Neural cell (in vitro differentiated cells): Measurements from ENCODE around the gene SHC1. TPM values are rescaled to one million over a fixed set of nuclear protein-coding genes. Genes with fewer than 3 reads are reported as not detected.

Experiments used
- H2AFZ ChIP-seq: fragments of 200-600, 300-800 bp; sonication (generic), shearing (Covaris generic); 2 replicates; pipeline ENCODE4 v1.6.0; 2014; ENCODE audit warnings: low read depth, mild to moderate bottlenecking, antibody characterized with exemption, low read length, moderate library complexity
- H3F3A ChIP-seq: fragments of 200-600 bp; shearing (Covaris generic); 2 replicates; pipeline ENCODE4 v1.6.1; 2016; ENCODE audit warnings: mild to moderate bottlenecking, moderate library complexity, mixed read lengths, antibody characterized with exemption, low read length; ENCODE audit not compliant: insufficient read depth, poor library complexity, severe bottlenecking
- H3K27ac ChIP-seq: fragments of 200-600, 300-800 bp; sonication (generic), shearing (Covaris generic); 2 replicates; pipeline ENCODE4 v1.5.1; 2014; ENCODE audit warnings: mild to moderate bottlenecking, low read length, moderate library complexity
- H3K27me3 ChIP-seq: fragments of 300-800, 200-600 bp; sonication (generic), shearing (Covaris generic); 2 replicates; pipeline ENCODE4 v1.6.0; 2014; ENCODE audit warnings: mild to moderate bottlenecking, low read depth, low read length, moderate library complexity; ENCODE audit not compliant: insufficient read depth
- H3K36me3 ChIP-seq: fragments of 300-800, 200-600 bp; sonication (generic), shearing (Covaris generic); 2 replicates; pipeline ENCODE4 v1.5.1; 2014; ENCODE audit warnings: mild to moderate bottlenecking, antibody characterized with exemption, low read length, moderate library complexity; ENCODE audit not compliant: insufficient read depth
- H3K4me2 ChIP-seq: fragments of 300-800, 200-600 bp; sonication (generic), shearing (Covaris generic); 2 replicates; pipeline ENCODE4 v1.6.0; 2014; ENCODE audit warnings: mild to moderate bottlenecking, low read length
- H3K4me3 ChIP-seq: fragments of 300-800, 200-600 bp; sonication (generic), shearing (Covaris generic); 2 replicates; pipeline ENCODE4 v1.5.1; 2014; ENCODE audit warnings: mild to moderate bottlenecking, low read length, moderate library complexity
- H3K79me2 ChIP-seq: fragments of 200-600 bp; shearing (Covaris generic); replicated peaks from 2 replicates; pipeline ENCODE4 v1.6.0; 2014; ENCODE audit warnings: mild to moderate bottlenecking, low read length, moderate library complexity; ENCODE audit not compliant: insufficient read depth
- H3K9ac ChIP-seq: fragments of 300-800, 200-600 bp; sonication (generic), shearing (Covaris generic); 2 replicates; pipeline ENCODE4 v1.6.1; 2016; ENCODE audit warnings: mild to moderate bottlenecking, low read length, mixed read lengths
- H3K9me2 ChIP-seq: fragments of 200-600 bp; shearing (Covaris generic); 2 replicates; pipeline ENCODE4 v1.6.1; 2016; ENCODE audit warnings: mild to moderate bottlenecking, low read length, mixed read lengths; ENCODE audit not compliant: insufficient read depth
- H3K9me3 ChIP-seq: fragments of 200-600, 300-800 bp; sonication (generic), shearing (Covaris generic); 2 replicates; pipeline ENCODE4 v1.6.1; 2016; ENCODE audit warnings: mild to moderate bottlenecking, mixed run types, low read length, moderate library complexity, mixed read lengths
- H4K20me1 ChIP-seq: fragments of 200-600 bp; shearing (Covaris generic); 2 replicates; pipeline ENCODE4 v1.6.1; 2016; ENCODE audit warnings: mild to moderate bottlenecking, mixed run types; ENCODE audit not compliant: insufficient read depth
- CTCF ChIP-seq: fragments of 450-650 bp; IDR thresholded peaks from 2 replicates; pipeline ENCODE4 v1.5.1; 2014; ENCODE audit warnings: antibody characterized with exemption, mild to moderate bottlenecking, moderate library complexity; ENCODE audit not compliant: poor library complexity, severe bottlenecking
- EP300 ChIP-seq: fragments of 450-650 bp; conservative IDR thresholded peaks from 2 replicates; pipeline ENCODE4 v1.6.1; 2014; ENCODE audit warnings: antibody characterized with exemption, mild to moderate bottlenecking, moderate library complexity; ENCODE audit not compliant: poor library complexity, severe bottlenecking
- EZH2 ChIP-seq: fragments of 200-600, 300-800 bp; shearing (Covaris generic), sonication (generic); IDR thresholded peaks from 2 replicates; pipeline ENCODE4 v1.6.1; 2014; ENCODE audit warnings: antibody characterized with exemption, low read length, borderline replicate concordance, mild to moderate bottlenecking; ENCODE audit not compliant: insufficient read depth, poor library complexity, severe bottlenecking
- MXI1 ChIP-seq: fragments of 450-650 bp; conservative IDR thresholded peaks from 2 replicates; pipeline ENCODE4 v1.6.1; 2014; ENCODE audit warnings: antibody characterized with exemption, mild to moderate bottlenecking; ENCODE audit not compliant: poor library complexity, severe bottlenecking
- POLR2AphosphoS5 ChIP-seq: IDR thresholded peaks from 2 replicates; pipeline ENCODE4 v1.6.1; 2012
- RAD21 ChIP-seq: fragments of 450-650 bp; conservative IDR thresholded peaks from 2 replicates; pipeline ENCODE4 v1.6.1; 2014; ENCODE audit warnings: antibody characterized with exemption, mild to moderate bottlenecking, moderate library complexity
- SMC3 ChIP-seq: fragments of 450-650 bp; conservative IDR thresholded peaks from 2 replicates; pipeline ENCODE4 v1.6.1; 2014; ENCODE audit warnings: antibody characterized with exemption, mild to moderate bottlenecking, moderate library complexity; ENCODE audit not compliant: poor library complexity
- TAF1 ChIP-seq: IDR thresholded peaks from 2 replicates; pipeline ENCODE4 v1.6.1; 2012; ENCODE audit warnings: low read depth
- polyA plus RNA-seq: library from polyadenylated mRNA; depleted of rRNA; stranded (reverse); fragments of >200 nt; gene quantifications from 2 replicates; pipeline ENCODE4 v1.2.3, GENCODE V29; 2014
- TF ChIP-seq, protein P1 (sequence below): IDR thresholded peaks from 2 replicates; pipeline ENCODE4 v1.6.1; 2012; ENCODE audit warnings: borderline replicate concordance

The SHC1 gene
- polyA plus RNA-seq, 1 donor from 2014 or later: 9.5 TPM

DNA sequence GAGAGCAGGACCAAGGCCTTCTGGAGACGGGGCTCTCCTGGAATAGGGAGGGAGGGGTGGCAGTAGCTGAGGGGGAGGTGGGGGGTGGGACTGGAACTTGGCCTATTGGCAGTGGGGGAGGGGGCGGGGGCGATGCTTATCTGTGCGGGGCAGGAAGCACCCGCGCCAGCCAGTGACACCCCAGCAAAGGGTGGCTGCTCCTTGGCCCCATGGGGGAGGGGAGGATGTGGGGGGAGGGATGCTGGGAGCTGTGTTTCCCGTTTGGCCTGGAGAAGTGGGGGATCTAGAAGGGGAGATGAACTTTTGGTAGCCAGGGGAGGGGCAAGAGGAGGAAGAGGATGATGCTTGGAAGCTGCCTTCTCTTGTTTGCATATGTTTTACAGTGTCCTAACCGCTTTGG lies 43.1 kb upstream of the SHC1 start:
- Histone ChIP-seq H3K27me3 (no peaks in the 10 kb centered on the region), H3K9me3 (no peaks in the 10 kb centered on the region), H2AFZ (no peak overlapping the region), H3F3A (no peaks in the 10 kb centered on the region), H3K4me3 (no peak overlapping the region), H3K27ac (no peak overlapping the region), H4K20me1 (no peaks in the 10 kb centered on the region), H3K4me2 (no peak overlapping the region), H3K79me2 (no peaks in the 10 kb centered on the region), H3K9ac (no peak overlapping the region), H3K9me2 (no peaks in the 10 kb centered on the region), H3K36me3 (no peaks in the 10 kb centered on the region)
- TF ChIP-seq EP300: no peak
- no peak for TF ChIP-seq POLR2AphosphoS5
- TF ChIP-seq RAD21: no peak
- TF ChIP-seq CTCF: no peak
- TF ChIP-seq, protein P1, sequence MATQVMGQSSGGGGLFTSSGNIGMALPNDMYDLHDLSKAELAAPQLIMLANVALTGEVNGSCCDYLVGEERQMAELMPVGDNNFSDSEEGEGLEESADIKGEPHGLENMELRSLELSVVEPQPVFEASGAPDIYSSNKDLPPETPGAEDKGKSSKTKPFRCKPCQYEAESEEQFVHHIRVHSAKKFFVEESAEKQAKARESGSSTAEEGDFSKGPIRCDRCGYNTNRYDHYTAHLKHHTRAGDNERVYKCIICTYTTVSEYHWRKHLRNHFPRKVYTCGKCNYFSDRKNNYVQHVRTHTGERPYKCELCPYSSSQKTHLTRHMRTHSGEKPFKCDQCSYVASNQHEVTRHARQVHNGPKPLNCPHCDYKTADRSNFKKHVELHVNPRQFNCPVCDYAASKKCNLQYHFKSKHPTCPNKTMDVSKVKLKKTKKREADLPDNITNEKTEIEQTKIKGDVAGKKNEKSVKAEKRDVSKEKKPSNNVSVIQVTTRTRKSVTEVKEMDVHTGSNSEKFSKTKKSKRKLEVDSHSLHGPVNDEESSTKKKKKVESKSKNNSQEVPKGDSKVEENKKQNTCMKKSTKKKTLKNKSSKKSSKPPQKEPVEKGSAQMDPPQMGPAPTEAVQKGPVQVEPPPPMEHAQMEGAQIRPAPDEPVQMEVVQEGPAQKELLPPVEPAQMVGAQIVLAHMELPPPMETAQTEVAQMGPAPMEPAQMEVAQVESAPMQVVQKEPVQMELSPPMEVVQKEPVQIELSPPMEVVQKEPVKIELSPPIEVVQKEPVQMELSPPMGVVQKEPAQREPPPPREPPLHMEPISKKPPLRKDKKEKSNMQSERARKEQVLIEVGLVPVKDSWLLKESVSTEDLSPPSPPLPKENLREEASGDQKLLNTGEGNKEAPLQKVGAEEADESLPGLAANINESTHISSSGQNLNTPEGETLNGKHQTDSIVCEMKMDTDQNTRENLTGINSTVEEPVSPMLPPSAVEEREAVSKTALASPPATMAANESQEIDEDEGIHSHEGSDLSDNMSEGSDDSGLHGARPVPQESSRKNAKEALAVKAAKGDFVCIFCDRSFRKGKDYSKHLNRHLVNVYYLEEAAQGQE: no peak
- no peak for TF ChIP-seq SMC3
- no peak for TF ChIP-seq MXI1
- no peak for TF ChIP-seq EZH2
- TF ChIP-seq TAF1: no peak

DNA sequence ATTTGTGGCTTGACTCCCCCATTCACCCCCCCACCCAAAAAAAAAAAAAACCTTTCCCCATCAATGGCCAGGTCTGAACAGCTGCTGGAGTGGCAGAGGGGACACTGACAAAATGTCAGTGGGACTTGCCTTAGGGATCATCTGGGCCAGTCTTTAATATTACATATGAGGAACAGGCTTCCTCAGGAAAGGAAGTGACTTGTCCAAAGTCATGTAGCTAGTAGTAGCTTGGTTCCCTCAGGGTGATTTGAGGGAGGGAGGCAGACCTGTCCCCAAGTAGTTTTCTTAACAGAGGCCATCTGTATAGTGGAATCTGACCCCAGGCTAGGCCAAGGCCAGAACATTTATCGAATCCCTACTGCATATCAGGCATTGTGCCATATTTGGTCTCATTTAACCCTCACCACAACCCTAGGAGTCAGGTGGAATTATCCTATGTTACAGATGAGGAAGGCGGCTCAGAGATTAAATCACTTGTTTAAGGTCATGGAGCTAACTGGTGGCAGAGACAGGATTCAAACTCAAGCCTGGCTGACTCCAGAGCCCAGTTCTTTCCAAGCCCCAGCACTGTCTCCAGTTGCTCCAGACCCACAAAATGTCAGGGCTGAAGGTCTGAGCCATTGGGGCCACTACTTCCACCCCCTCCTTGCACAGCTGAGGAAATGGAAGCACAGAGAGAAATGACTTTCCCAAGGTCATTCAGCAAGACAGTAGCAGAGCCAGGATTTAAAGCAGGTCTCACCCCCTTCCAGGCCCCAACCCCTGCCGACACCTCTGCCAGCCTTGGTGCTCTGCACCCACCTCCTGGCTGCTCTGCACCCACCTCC lies 42.4 kb upstream of the SHC1 start:
- H3F3A ChIP-seq: no peaks in the 10 kb centered on the region
- no peak overlapping the region for H3K27ac ChIP-seq
- no peaks in the 10 kb centered on the region for H3K79me2 ChIP-seq
- H3K4me2 ChIP-seq: no peak overlapping the region
- no peak overlapping the region for H3K4me3 ChIP-seq
- no peaks in the 10 kb centered on the region for H4K20me1 ChIP-seq
- no peaks in the 10 kb centered on the region for H3K9me3 ChIP-seq
- H3K36me3 ChIP-seq: no peaks in the 10 kb centered on the region
- TF ChIP-seq TAF1 (no peak), POLR2AphosphoS5 (no peak), EZH2 (no peak), EP300 (no peak), RAD21 (no peak), MXI1 (no peak), SMC3 (no peak), CTCF (no peak)
- TF ChIP-seq, protein P1: no peak
- H3K9me2 ChIP-seq: no peaks in the 10 kb centered on the region
- no peak overlapping the region for H3K9ac ChIP-seq
- H3K27me3 ChIP-seq: no peaks in the 10 kb centered on the region
- no peak overlapping the region for H2AFZ ChIP-seq
